Measurements from ENCODE around the gene TUBB.

DNA sequence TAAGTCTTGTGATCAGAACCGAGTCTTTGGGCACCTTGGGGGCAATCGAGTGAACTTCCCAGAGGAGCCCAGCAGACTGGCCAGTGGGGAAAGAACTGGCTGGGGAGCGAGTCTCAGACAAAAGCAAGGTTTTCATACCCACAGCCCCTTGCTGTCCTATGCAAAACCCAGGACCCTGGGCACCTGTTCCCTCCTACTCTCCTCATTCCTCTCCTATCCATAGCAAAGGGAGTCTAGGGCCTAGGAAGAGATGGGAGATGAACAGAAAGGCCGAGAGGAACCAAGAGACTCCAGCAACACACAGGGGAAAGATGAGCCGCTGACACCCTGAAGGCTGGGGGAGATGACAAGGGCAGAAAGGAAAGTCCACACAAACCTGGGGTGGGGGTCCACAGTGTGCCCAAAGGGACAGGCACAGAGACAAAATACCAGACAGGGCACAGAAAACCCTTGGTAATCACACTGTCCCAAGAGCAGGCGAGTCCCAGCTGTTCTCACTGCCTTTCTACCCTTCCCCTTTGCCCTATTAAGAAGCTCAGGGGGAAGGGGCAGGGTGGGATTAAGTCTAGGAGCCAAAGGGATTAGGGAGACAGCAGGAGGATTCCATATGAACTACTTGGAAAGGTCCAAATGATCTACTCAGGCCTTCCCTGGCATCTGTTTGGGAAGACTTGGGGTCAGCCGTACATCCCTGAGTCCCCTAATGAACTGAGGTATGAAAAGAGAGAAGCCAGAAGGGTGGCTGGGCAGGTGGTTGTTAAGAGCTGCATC lies 40.2 kb upstream of the TUBB start:
- TF ChIP-seq, protein P1, sequence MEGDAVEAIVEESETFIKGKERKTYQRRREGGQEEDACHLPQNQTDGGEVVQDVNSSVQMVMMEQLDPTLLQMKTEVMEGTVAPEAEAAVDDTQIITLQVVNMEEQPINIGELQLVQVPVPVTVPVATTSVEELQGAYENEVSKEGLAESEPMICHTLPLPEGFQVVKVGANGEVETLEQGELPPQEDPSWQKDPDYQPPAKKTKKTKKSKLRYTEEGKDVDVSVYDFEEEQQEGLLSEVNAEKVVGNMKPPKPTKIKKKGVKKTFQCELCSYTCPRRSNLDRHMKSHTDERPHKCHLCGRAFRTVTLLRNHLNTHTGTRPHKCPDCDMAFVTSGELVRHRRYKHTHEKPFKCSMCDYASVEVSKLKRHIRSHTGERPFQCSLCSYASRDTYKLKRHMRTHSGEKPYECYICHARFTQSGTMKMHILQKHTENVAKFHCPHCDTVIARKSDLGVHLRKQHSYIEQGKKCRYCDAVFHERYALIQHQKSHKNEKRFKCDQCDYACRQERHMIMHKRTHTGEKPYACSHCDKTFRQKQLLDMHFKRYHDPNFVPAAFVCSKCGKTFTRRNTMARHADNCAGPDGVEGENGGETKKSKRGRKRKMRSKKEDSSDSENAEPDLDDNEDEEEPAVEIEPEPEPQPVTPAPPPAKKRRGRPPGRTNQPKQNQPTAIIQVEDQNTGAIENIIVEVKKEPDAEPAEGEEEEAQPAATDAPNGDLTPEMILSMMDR (IDR thresholded peaks at IDR 0.05), result no peak
- no peak for TF ChIP-seq POLR2A (IDR thresholded peaks at IDR 0.05)
